Effector CD4-positive, alpha-beta T cell (primary cell): ENCODE data around the gene SRP72.

Experiments
- DNase-seq: peaks from one replicate; pipeline ENCODE4 v3.0.0-alpha.2; 2020

SRP72 gene

DNA sequence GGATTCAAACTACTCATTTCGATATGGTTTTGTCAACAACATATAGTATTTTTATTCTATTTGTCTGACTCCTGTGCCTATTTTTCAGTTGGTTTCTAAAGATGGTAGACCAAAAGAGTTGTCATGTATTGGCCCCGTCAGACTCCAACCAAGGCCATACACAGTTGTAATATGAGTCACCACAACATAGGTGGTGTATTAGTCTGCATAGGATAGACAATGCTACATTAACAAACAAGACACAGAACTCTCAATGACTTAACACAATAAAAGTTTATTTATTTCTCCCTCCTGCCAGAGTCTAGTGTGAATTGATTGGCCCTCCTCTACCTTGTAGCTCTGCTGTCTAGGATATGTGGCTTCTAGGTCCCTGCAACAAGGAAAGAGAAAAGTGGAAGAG lies 84.1 kb downstream of the SRP72 start:
- no peak for DNase-seq

DNA sequence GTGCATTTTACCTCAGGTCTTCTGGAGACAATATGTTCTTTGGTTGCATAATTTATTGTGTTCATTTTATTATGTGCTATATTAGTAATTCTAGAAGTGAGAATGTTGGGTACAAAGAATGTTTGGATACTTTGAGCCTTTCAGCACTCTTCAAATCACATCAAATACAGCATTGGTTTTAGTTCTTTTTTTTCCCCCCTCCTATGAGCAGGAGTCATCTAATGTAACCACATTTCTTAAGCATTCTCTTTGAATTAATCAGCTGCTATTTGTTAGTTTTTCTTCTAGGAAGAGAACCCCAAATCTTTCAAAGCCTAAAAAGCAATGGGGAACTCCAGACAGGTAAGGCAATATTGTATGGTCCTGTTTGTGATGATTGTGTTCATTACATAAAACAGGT lies 84.9 kb downstream of the SRP72 start:
- no peak for DNase-seq
